NCI-H345 (cell line): ENCODE data around the gene MRPL40.
"Not testable (repeated sequence)": the region's sequence is repeated elsewhere in the genome, so short reads cannot be mapped to it uniquely, and the experiment has no call there.

Source experiments
- DNase-seq: peaks from one replicate; lab custom pipeline; 2025; lab: John Stamatoyannopoulos, UW

Gene MRPL40

GRCh38 chr22:19407649-19408606, 24.4 kb upstream of the MRPL40 start:
- no peak for DNase-seq

DNA sequence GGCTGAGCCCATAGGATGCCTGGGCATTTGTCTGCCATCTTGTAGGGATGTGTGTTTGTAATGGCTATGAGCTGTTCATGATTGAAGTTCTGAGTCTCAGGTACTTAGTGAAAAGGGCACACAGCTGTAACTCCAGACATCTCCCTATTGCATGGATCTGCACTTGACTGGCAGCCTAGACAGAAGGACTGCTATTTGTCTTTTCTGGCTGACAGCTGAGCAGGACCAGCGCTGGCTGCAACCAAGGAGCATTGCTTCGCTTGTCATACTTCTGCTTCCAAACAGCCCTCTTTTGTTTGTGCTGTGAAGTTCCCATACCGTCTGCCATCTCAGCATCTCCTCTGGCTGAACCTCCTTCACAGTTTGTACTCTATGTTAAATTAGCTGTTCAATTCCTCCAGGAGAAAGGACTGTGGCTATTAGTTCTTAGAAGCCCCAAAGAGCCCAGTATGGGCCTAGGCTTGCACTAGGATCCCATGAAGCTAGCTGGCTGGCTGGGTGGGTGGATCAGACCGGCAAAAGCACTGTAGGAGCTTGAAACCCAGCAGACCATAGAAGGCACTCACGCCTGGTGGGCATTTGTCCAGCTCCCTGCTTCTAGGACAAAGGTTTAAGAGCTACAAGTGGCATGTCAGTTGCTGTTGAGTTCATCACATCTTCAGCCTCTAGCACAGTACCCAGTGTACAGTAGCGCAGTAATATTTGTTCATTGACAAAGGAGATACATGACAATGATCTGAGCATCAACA, 21.2 kb upstream of the MRPL40 start:
- no peak for DNase-seq

DNA sequence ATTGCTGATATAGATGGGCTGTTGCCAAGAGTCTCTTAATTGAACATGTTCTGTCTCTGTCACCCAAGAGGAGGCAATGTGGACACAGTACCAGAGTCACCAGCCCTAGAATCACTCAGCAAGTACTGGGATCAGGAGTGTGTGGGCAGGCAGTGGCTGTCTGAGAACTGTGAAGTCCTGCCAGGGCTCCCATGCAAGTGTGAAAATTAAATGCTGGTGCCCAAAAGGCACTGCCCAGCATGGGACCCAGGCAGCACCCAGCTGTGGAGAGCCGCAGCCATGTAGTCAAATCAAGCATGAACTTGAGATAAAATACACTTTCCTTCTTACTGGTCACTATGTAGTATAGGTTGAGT, 20.7 kb upstream of the MRPL40 start:
- no peak for DNase-seq

DNA sequence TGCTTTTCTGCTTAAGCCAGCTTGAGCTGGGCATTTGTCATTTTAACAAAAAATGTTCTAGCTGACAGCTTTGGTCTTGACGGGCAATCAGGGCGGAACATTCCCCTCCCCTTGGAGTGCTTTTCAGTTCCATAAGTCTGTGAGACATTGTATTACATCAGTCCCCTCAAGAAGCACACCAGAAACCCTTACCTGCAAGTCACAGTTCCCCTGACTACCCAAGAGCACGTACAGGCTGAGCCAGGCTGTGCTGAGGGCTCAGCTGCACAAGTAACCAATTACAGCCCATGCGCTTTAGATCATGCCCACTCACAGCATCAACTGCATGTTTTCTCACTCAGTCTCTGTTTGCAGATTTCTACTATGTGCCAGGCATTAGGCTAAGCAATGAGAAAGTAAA, 19.9 kb upstream of the MRPL40 start:
- DNase-seq = no peak

GRCh38 chr22:19412923-19413322, 19.4 kb upstream of the MRPL40 start:
- DNase-seq = no peak

DNA sequence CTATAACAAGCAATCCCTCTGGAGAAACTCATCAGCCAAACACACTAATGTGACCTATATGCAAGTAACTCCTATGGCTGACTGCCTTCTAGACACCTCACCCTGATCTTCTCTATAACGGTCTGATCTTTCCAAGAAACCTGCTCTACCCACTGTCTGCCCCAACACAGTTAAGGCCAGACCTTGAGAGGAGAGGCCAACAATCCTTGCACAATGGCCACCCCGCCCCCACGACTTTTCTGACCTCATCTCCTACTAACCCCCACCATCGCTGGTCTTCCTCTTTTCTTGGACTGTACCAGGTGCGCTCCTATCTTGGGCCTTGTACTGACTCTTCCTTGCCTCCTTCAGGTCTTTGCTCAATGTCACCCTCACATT, 13.3 kb upstream of the MRPL40 start:
- DNase-seq = no peak

DNA sequence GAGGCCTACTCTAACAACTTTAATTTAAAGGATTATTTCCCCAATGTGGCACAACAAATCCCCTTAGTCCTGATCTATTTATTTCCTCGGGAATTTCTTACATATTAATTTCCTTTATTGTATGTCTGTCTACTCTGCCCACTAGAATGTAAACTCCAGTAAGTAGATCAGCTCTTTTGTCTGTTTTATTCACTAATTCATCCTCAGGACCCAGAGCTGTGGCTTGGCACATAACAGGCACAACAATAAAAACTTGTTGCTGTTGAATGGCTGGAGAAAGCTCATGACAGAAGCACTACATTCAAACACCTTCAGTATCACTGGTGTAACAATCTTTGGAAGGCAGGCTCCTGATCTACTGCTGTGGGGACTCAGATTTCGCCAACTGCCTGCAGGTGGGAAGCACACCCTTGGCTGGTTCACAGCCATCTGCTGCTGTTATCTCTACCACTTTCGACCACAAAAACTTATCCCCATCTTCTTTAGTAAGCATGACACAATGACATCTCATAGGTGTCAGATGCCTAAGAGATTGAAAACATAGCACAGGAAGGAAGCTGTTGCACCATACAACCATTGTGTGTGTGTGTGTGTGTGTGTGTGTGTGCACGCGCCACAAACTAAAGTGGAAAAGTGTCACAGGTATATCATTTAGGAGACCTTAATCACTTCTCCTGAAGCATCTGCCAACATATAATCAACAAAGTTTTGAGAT, 12.7 kb upstream of the MRPL40 start:
- DNase-seq = no peak

DNA sequence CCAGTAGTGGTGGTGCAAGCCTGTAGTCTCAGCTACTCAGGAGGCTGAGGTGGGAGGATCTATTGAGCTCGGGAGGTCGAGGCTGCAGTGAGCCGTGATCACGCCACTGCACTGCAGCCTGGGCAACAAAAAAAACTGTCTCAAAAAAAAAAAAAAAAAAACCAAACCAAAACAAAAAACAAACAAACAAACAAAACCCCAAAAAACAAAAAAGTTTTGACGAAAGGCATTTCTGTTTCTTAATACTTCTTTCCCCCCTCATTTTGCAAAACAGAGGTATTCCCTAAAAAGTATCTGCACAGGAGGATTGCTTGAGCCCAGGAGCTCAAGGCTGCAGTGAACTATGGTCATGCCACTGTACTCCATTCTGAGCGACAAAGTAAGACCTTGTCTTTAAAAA, 12.0 kb upstream of the MRPL40 start:
- no peak for DNase-seq

DNA sequence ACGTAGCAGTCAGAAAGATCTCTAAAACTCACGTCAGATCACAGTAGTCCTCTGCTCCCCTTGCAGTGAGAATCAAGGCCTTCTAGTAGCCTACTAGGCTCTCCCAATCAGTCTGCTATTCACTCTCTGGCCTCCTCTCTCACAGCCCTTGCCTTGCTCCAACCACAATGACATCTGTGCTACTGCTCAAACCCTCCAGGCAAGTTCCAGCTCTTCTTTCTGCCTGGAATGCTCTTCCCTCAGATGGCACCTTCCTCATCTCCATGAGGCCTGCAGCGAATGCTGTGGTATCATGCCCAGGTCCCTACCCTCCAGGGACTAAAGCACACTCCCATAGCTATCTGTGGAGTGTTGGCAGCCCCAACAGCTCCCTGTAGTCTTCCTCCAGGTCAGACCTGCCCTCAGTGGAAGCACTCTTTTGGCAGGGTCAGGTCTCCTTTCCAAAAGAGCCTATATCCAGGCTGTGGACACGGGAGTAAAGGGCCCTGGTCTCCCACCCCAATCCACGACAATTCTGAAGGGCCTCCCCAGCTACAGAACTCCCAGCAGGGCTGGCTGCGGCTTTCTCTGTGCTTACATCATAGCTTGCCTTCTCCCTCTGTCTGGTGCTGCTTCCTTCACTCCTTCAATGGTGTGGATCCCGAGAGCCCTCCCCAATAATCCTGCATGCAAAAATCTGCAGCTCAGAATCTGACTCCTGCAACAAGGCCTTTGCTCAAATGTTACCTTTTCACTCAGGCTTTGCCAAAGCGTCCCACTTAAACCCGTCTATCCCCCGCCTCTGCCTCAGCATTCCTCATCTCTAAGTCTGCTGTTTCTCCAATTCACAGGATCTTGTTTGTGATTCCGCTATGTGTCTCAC, 9.7 kb upstream of the MRPL40 start:
- no peak for DNase-seq

- no peak for DNase-seq
Measured at GRCh38 chr22:19424186-19424500, 8.2 kb upstream of the MRPL40 start.

GRCh38 chr22:19429950-19430889, 2.1 kb upstream of the MRPL40 start:
- DNase-seq = no peak

GRCh38 chr22:19430890-19431541, 1.3 kb upstream of the MRPL40 start:
- DNase-seq = no peak

- DNase-seq = peak; percentile 70
Measured at GRCh38 chr22:19431649-19432132, 654 bp upstream of the MRPL40 start, which contains the start of gene HIRA. TSS of gene HIRA (minus strand) at chr22:19431733. CDS start at chr22:19431476, 257 bp downstream.

DNA sequence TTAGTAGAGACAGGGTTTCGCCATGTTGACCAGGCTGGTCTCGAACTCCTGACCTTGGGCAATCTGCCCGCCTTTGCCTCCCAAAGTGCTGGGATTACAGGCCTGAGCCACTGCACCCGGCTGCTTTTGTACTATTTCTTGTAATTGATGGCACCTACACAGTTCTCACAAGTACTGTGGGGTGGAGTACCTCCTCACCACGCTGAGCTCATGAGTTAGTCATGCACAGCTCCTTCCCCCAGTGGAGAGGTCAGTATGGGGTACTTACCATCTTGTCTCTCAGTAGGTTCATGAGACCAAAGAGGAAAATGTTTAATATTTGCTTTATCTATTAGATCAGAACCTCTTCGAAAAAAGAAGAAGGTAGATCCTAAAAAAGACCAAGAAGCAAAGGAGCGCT, 2.1 kb downstream of the MRPL40 start:
- DNase-seq = no peak

DNA sequence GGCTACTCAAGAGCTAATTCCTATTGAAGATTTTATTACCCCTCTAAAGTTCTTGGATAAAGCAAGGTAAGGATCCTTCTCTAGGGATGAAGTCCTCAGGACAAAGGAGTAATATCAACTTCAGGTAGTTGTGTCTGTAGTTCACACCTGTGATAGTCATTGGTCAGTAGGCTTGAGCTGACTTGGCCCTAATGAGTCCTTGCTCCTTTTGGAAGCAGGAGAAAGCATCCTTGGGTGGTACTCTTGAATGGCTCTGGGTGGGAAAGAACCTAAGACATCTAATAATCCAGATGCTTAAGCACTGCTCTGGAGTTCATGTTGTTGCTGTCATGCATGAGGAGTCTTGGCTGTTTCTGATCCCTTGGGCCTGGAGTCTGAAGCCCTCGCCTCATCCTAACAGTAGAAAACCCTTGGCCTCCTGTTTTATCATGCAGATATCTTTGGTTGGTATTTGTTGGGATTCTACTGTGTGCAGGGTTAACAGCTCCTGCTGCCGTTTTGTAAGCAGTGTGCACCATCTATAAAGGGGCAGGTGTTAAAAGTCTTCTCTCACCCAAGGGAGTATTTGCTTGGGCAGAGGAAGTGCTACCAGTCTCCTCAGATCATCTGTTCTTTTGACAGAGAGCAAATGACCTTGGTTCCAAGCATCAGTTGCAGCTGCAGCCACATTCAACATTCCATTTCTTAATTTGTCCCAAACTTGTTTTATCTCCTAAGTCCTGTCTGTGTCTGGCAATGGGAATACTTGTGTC, 2.7 kb downstream of the MRPL40 start:
- DNase-seq = no peak

- DNase-seq = not testable (repeated sequence)
Measured at GRCh38 chr22:19436444-19437161, 4.3 kb downstream of the MRPL40 start.

DNA sequence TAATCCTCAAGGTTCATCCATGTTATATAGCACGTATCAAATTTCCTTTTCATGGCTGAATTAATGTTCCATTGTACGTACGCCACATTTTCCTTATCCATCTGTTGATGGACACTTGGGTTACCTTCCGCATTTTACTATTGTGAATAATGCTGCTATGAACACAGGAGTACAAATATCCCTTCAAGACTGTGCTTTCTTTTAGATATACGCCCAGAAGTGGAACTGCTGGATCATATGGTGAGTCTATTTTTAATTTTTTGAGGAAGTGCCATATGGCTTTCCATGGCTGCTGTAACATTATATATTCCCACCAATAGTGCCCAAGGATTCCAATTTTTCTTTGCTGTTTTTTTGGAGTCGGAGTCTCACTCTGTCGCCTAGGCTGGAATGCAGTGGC, 6.0 kb downstream of the MRPL40 start:
- DNase-seq = no peak

DNA sequence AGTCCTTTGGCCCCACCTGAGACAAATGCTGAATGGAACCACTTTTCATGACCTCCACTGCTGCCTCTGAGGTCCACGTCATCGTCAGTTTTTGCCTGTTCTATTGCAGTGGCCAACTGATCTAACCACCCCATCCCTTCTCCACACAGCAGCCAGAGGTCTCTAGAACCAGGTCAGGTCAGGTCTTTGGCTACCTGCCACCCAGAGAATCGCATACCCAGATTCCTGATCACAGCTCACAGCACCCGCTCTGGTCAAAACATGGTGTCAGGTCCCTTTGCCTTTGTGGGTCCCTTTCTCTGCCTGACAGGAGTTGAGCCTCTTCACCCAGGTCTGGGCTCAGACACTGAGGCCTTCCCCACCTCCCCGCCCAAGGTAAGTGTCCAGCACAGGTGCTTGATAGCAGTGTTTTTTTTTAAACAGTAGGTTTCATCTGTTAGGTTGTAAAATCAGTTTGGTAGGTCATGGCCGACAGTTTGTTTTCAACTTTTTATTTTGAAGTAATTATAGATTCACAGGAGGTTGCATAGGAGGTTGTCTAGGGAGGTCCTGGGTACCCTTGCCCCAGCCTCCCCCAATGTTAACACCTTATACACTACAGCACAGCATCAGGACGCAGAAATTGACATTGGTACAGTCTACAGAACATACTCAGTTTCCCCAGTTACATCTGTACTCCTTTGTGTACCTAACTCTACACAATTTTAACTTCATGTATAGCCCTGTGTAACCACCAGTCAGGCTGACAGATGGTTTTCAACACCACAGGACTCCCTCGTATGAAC, 8.3 kb downstream of the MRPL40 start:
- DNase-seq = no peak
